Measurements from ENCODE around the gene STX4. TPM values are rescaled to one million over a fixed set of nuclear protein-coding genes. Genes with fewer than 3 reads are reported as not detected.

STX4 gene
- total and polyA plus RNA-seq, 12 donors: 31.8 to 89.2 (median 40.7) TPM

DNA sequence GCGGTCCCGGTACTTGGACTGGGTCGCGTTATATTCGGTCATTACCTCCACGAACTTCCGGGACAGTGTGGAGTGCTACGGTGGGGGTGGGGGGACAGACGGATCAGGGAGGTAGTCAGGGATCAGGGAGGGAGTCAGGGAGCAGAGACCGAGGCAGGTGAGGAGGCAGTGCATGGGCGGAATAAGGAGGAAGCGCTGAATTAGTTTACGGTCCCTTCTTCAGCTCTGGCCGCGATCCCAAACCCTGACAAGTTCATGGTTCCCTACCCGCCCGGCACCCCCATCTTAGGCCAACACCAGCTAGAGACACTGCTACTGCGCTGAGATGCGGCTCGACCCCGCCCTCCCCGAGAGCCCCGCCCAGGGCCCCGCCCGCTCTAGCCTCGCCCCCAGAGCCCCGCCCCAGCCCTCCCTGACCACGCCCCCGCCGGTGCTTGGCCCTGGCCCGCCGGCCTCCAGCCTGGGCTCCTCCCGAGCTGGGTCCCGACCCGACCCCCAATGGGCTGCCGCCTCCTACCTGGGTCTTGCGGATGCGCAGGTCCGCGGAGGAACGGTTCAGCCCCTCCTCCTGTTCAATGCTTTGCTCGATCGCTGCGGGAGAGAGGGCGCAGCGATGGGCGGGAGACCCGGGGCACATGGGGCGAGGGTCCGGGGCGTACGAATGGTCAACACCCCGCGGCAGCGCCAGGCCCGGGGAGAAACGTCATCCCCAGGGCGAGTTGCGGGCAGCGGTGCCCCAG, 36.2 kb upstream of the STX4 start:
- TF ChIP-seq, protein P1, sequence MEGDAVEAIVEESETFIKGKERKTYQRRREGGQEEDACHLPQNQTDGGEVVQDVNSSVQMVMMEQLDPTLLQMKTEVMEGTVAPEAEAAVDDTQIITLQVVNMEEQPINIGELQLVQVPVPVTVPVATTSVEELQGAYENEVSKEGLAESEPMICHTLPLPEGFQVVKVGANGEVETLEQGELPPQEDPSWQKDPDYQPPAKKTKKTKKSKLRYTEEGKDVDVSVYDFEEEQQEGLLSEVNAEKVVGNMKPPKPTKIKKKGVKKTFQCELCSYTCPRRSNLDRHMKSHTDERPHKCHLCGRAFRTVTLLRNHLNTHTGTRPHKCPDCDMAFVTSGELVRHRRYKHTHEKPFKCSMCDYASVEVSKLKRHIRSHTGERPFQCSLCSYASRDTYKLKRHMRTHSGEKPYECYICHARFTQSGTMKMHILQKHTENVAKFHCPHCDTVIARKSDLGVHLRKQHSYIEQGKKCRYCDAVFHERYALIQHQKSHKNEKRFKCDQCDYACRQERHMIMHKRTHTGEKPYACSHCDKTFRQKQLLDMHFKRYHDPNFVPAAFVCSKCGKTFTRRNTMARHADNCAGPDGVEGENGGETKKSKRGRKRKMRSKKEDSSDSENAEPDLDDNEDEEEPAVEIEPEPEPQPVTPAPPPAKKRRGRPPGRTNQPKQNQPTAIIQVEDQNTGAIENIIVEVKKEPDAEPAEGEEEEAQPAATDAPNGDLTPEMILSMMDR (IDR thresholded peaks at IDR 0.05): no peak
- no peaks in the 10 kb centered on the region for H3K27me3 ChIP-seq
- ATAC-seq (peak; percentile 93 to 95 (median 94)), DNase-seq (peak; percentile 74 to 90)
- peak overlapping the region in 9 of 10 donors; percentile 39 to 88 (median 55) for H3K27ac ChIP-seq
- peak overlapping the region; percentile 38 to 64 (median 60) for H3K4me3 ChIP-seq
- H3K36me3 ChIP-seq: no peaks in the 10 kb centered on the region
- peaks cover 4 to 33% (median 16%) of the 10 kb centered on the region in 9 donors for H3K4me1 ChIP-seq
- H3K9me3 ChIP-seq: no peaks in the 10 kb centered on the region
- WGBS, 2 donors: 3% methylated on average over 52 to 60 of the region's 60 CpGs
- intact Hi-C loops (cut with DNase I): loop anchor here in 3 of 10 donors (1.0 to 10.0 kb wide), 4 partner anchors 36 to 445 kb away; partner anchors contain the start of genes STX4 (in 1 of the 3), ZNF646 (in 1 of the 3), ZNF668 (in 1 of the 3) and ZNF843 (in 1 of the 3)

DNA sequence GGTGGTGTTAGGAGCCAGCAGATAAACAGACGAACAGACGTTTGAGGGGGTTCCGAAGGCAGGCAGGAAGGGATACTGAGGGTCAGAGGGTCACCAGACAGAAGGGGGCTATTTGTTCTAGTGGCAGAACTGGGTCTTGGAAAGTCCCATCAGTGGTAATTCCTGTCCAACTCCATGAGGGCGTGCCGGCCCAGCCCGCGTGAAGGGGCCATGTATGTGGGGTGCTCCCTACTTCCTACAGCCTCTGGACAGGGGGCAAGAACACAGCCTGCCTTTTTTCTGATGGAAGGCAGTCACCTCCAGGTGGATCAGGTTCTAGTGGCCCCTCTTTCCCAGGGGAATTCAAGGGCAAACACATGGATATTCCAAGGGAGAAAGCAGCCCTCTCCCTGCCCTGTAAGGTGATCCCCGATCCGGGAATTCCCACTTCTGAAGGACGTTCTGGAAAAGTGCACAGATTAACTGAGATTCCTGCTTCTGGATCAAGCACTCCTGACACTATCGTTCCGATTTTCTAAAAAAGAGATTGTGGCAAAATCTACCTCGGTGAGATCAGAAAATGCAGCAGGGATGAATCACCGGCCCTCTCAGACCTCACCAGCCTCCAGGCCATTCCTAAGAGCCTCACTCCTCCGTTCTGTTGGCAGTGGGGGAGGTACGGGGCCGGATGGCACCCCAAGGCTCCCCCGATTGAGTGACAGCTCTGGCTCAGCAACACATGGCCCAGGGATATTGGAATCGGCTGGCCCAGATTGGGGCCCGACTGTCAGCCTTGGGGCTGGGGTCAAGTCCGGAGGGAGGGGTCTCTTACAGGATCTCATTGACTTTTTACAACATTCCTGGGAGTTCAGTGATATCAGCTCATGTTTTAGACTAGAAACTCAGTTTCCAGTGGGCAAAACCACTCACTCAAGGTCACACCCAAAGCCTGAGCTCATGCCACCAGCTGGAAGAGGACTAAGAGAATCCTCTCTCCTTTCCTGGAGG, 35.3 kb upstream of the STX4 start:
- H3K4me1 ChIP-seq: peaks cover 4 to 35% (median 16%) of the 10 kb centered on the region in 9 donors
- H3K27me3 ChIP-seq: no peaks in the 10 kb centered on the region
- intact Hi-C loops (cut with DNase I): loop anchor here in 3 of 10 donors (1.0 to 10.0 kb wide), 4 partner anchors 35 to 444 kb away; partner anchors contain the start of genes STX4 (in 1 of the 3), ZNF646 (in 1 of the 3), ZNF668 (in 1 of the 3) and ZNF843 (in 1 of the 3)
- TF ChIP-seq, protein P1 (IDR thresholded peaks at IDR 0.05): no peak
- peak overlapping the region; percentile 38 to 64 (median 60) for H3K4me3 ChIP-seq
- no peak for DNase-seq
- H3K9me3 ChIP-seq: no peaks in the 10 kb centered on the region
- 67 to 69% methylated on average over 21 of the region's 21 CpGs for WGBS, 2 donors
- peak overlapping the region in 7 of 10 donors; percentile 52 to 88 (median 57) for H3K27ac ChIP-seq
- H3K36me3 ChIP-seq: no peaks in the 10 kb centered on the region
- peak in 5 of 8 donors; percentile 1 to 12 (median 3) for ATAC-seq

DNA sequence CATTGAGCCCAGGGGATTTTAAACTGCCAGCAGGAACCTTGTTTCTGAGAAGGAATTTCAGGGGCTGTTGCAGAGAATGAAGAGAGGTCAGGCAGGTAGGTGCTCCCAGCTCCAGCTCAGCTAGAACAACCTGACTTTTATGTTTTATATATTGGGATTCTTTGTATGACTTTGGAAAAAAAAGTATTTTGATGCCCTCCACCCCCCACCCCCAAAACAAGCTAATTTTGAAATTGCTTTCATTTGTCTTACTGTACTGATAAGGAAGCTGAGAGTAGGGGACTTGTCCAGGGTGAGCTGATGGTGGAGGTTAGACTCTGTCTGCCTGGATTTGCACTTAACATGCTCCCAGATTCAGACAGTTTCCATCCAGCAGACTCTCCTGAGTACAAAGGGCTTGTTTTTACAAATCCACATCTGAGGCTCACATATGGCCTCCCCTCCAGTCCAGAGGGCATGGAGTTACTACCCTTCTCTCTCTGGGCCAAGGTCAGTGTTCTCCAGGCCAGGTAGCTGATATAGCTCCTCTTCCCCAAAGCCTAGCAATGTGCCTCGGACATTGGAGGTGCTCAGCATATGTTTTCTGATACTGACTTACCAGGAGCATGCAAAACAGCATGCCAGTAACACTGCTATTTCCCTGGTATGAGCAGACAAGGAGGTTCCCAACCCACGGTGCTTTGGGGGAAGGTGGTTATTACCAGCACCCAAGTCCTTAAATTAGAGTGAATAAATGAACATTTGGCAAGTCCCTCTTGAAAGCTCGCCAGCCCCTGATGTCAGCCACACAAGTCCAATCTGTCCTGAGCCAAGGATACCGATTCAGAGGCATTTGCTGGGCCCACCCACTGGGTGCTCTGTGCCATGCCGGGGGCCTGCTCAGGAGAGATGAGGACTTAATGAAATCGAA, 34.3 kb upstream of the STX4 start:
- intact Hi-C loops (cut with DNase I): loop anchor here in 3 of 10 donors (5.0 to 10.0 kb wide), 3 partner anchors 73 to 443 kb away; partner anchors contain the start of genes ZNF646 (in 1 of the 3), ZNF668 (in 1 of the 3) and ZNF843 (in 1 of the 3)
- Histone ChIP-seq H3K27ac (peak overlapping the region in 4 of 10 donors; percentile 5 to 77 (median 54)), H3K36me3 (no peaks in the 10 kb centered on the region), H3K9me3 (no peaks in the 10 kb centered on the region), H3K27me3 (no peaks in the 10 kb centered on the region), H3K4me3 (no peak overlapping the region), H3K4me1 (peaks cover 4 to 35% (median 16%) of the 10 kb centered on the region in 9 donors)
- TF ChIP-seq, protein P1 (IDR thresholded peaks at IDR 0.05): no peak
- 61 to 66% methylated on average over 6 of the region's 6 CpGs for WGBS, 2 donors
- DNase-seq (no peak), ATAC-seq (no peak)
